PC-3 (cell line): Measurements from ENCODE around the gene SSU72. TPM values are rescaled to one million over a fixed set of nuclear protein-coding genes. Genes with fewer than 3 reads are reported as not detected.
"Not testable (repeated sequence)": the region's sequence is repeated elsewhere in the genome, so short reads cannot be mapped to it uniquely, and the experiment has no call there.

Experiments
- ATAC-seq: fragments of 200-7000 bp; cut with Tn5 transposase; 2 replicates; pipeline ENCODE4 v1.9.1; 2020; ENCODE audit warnings: mild to moderate bottlenecking, moderate library complexity
- BruUV-seq: library from RNA; stranded (reverse); fragments of 400-500 nt; replicated peaks from 2 replicates; lab custom pipeline; 2021; lab: Mats Ljungman, UMichigan
- CTCF ChIA-PET: fragments of 300-600 bp; sonication (Branson Sonifier 250); formaldehyde crosslinking; loops from one replicate; lab custom pipeline; 2022; ENCODE audit warnings: antibody characterized with exemption; lab: Charles Lee
- POLR2A ChIA-PET: fragments of 300-600 bp; sonication (Branson Sonifier 250); formaldehyde crosslinking; loops from one replicate; lab custom pipeline; 2022; ENCODE audit warnings: antibody characterized with exemption; ENCODE audit not compliant: unreplicated experiment; lab: Charles Lee
- DNase-seq: peaks from one replicate; pipeline ENCODE4 v3.0.0-alpha.2; 2015
- H2AFZ ChIP-seq: fragments of 300-600 bp; sonication (generic); 2 replicates; pipeline ENCODE4 v1.6.0; 2016; ENCODE audit warnings: antibody characterized with exemption, low read length
- H3F3A ChIP-seq: fragments of 300-600 bp; sonication (generic); one replicate; pipeline ENCODE4 v1.6.0; 2017; ENCODE audit warnings: antibody characterized with exemption, low read length, control low read depth, mild to moderate bottlenecking; ENCODE audit not compliant: unreplicated experiment
- H3K27ac ChIP-seq: fragments of 300-600 bp; sonication (generic); 2 replicates; pipeline ENCODE4 v1.5.1; 2016; ENCODE audit warnings: mild to moderate bottlenecking, low read length
- H3K27me3 ChIP-seq: fragments of 300-600 bp; sonication (generic); 2 replicates; pipeline ENCODE4 v1.6.1; 2016; ENCODE audit warnings: low read length, mixed read lengths
- H3K36me3 ChIP-seq: fragments of 300-600 bp; sonication (generic); 2 replicates; pipeline ENCODE4 v1.6.1; 2016; ENCODE audit warnings: low read depth, mixed run types, low read length, mixed read lengths
- H3K4me1 ChIP-seq: fragments of 300-600 bp; sonication (generic); 2 replicates; pipeline ENCODE4 v1.5.1; 2016; ENCODE audit warnings: low read length; ENCODE audit not compliant: insufficient read depth
- H3K4me2 ChIP-seq: fragments of 300-600 bp; sonication (generic); 2 replicates; pipeline ENCODE4 v1.6.0; 2016; ENCODE audit warnings: low read length
- H3K4me3 ChIP-seq: fragments of 300-600 bp; sonication (generic); 2 replicates; pipeline ENCODE4 v1.5.1; 2016; ENCODE audit warnings: mild to moderate bottlenecking, low read length, mixed read lengths
- H3K79me2 ChIP-seq: fragments of 300-600 bp; sonication (generic); 2 replicates; pipeline ENCODE4 v1.6.1; 2017; ENCODE audit warnings: low read length, mixed read lengths
- H3K9ac ChIP-seq: fragments of 300-600 bp; sonication (generic); 2 replicates; pipeline ENCODE4 v1.6.0; 2016; ENCODE audit warnings: mild to moderate bottlenecking, low read length
- H3K9me2 ChIP-seq: fragments of 300-600 bp; sonication (generic); replicated peaks from 2 replicates; pipeline ENCODE4 v1.6.1; 2016; ENCODE audit warnings: mixed run types, low read length, mixed read lengths
- H3K9me3 ChIP-seq: fragments of 300-600 bp; sonication (generic); 2 replicates; pipeline ENCODE4 v1.6.1; 2016; ENCODE audit warnings: low read length, mixed read lengths
- H4K20me1 ChIP-seq: fragments of 300-600 bp; sonication (generic); 2 replicates; pipeline ENCODE4 v1.6.1; 2016; ENCODE audit warnings: low read length, mixed read lengths
- CTCF ChIP-seq: fragments of 300-600 bp; sonication (generic); conservative IDR thresholded peaks from 2 replicates; pipeline ENCODE4 v1.5.1; 2017; ENCODE audit warnings: antibody characterized with exemption, low read depth, mild to moderate bottlenecking, low read length
- EZH2 ChIP-seq: fragments of 300-600 bp; sonication (generic); IDR thresholded peaks from one replicate; pipeline ENCODE4 v1.6.1; 2017; ENCODE audit warnings: antibody characterized with exemption, mild to moderate bottlenecking, low read length; ENCODE audit not compliant: unreplicated experiment
- EZH2phosphoT487 ChIP-seq: fragments of 300-600 bp; sonication (generic); IDR thresholded peaks from 2 replicates; pipeline ENCODE4 v1.6.1; 2018; ENCODE audit warnings: mild to moderate bottlenecking, antibody characterized with exemption, low read length, borderline replicate concordance
- intact Hi-C: fragments of 100-400 bp; cut with micrococcal nuclease; formaldehyde crosslinking; loops from 2 replicates; pipeline ENCODE4 v1.9.0; 2023
- total RNA-seq: library from RNA; depleted of rRNA; stranded (reverse); fragments of >200 nt; gene quantifications from 2 replicates; pipeline ENCODE4 v1.2.3, GENCODE V29; 2014

SSU72 gene
- total RNA-seq, 1 experiment from 2014 or later = 283 TPM

- Histone ChIP-seq H3K27me3 (no peaks in the 10 kb centered on the region), H3K36me3 (peaks cover 54% of the 10 kb centered on the region), H3K79me2 (no peaks in the 10 kb centered on the region), H3K9me3 (no peaks in the 10 kb centered on the region), H3K9ac (no peak overlapping the region), H3K9me2 (no peaks in the 10 kb centered on the region), H3F3A (no peaks in the 10 kb centered on the region), H3K4me3 (no peak overlapping the region), H3K27ac (no peak overlapping the region), H2AFZ (no peak overlapping the region), H4K20me1 (no peaks in the 10 kb centered on the region), H3K4me1 (no peaks in the 10 kb centered on the region), H3K4me2 (no peak overlapping the region)
- CTCF ChIA-PET = no interaction called here
- ATAC-seq (no peak), DNase-seq (no peak)
- TF ChIP-seq EZH2phosphoT487 = no peak
- no peak for TF ChIP-seq CTCF
- no peak for TF ChIP-seq EZH2
- POLR2A ChIA-PET = no interaction called here
- intact Hi-C loops = no loop called here
- BruUV-seq = no TSS peak
These were observed 46.1 kb downstream of the SSU72 start for GRCh38 chr1:1528301-1529267.

- Histone ChIP-seq H3K9me2 (no peaks in the 10 kb centered on the region), H3K36me3 (peaks cover 58% of the 10 kb centered on the region), H3K4me2 (no peak overlapping the region), H3K79me2 (no peaks in the 10 kb centered on the region), H2AFZ (no peak overlapping the region), H3F3A (no peaks in the 10 kb centered on the region), H3K27me3 (no peaks in the 10 kb centered on the region), H3K9me3 (no peaks in the 10 kb centered on the region), H3K27ac (no peak overlapping the region), H3K9ac (no peak overlapping the region), H3K4me3 (no peak overlapping the region), H4K20me1 (no peaks in the 10 kb centered on the region), H3K4me1 (no peaks in the 10 kb centered on the region)
- ChIA-PET CTCF (no interaction called here), POLR2A (no interaction called here)
- intact Hi-C loops = no loop called here
- no peak for ATAC-seq
- no peak for TF ChIP-seq EZH2phosphoT487
- no peak for TF ChIP-seq EZH2
- TF ChIP-seq CTCF = no peak
- no peak for DNase-seq
- no TSS peak for BruUV-seq
These were observed 47.4 kb downstream of the SSU72 start for GRCh38 chr1:1527092-1527816.

GRCh38 chr1:1526476-1526875 is 48.2 kb downstream of the SSU72 start:
- H3F3A ChIP-seq, intact Hi-C loops, H3K9ac ChIP-seq, H3K4me3 ChIP-seq, H3K9me3 ChIP-seq, H3K27me3 ChIP-seq, POLR2A ChIA-PET, CTCF ChIA-PET, ATAC-seq, BruUV-seq, H3K27ac ChIP-seq, H3K4me2 ChIP-seq, DNase-seq, H2AFZ ChIP-seq, H3K9me2 ChIP-seq, H3K79me2 ChIP-seq, H4K20me1 ChIP-seq, H3K4me1 ChIP-seq: not testable (repeated sequence)
- H3K36me3 ChIP-seq = peaks cover 59% of the 10 kb centered on the region

GRCh38 chr1:1524750-1525383 is 49.8 kb downstream of the SSU72 start:
- BruUV-seq, POLR2A ChIA-PET: not testable (repeated sequence)
- CTCF ChIA-PET = interaction anchor here (0.6 kb wide), 1 partner anchor 300 kb away, joined by 5 read pairs; no protein-coding TSS in a partner anchor

More at GRCh38 chr1:1524750-1525383, 49.8 kb downstream of the SSU72 start:
- H3F3A ChIP-seq, ATAC-seq, H4K20me1 ChIP-seq, intact Hi-C loops, H3K9me3 ChIP-seq, H3K9me2 ChIP-seq, H2AFZ ChIP-seq, H3K4me3 ChIP-seq, H3K27ac ChIP-seq, H3K27me3 ChIP-seq, H3K4me2 ChIP-seq, H3K9ac ChIP-seq, DNase-seq, H3K79me2 ChIP-seq, H3K4me1 ChIP-seq: not testable (repeated sequence)
- peaks cover 54% of the 10 kb centered on the region for H3K36me3 ChIP-seq
